A673 (cell line): ENCODE results near the gene PHF20. TPM values are rescaled to one million over a fixed set of nuclear protein-coding genes. Genes with fewer than 3 reads are reported as not detected.

ENCODE experiments used
- BruUV-seq: library from RNA; stranded (reverse); fragments of 400-500 nt; replicated peaks from 2 replicates; lab custom pipeline; 2021; lab: Mats Ljungman, UMichigan
- CTCF ChIA-PET: fragments of 300-600 bp; sonication (Branson Sonifier 250); formaldehyde crosslinking; loops from one replicate; lab custom pipeline; 2022; ENCODE audit warnings: antibody characterized with exemption; lab: Charles Lee
- POLR2A ChIA-PET: fragments of 300-600 bp; sonication (Branson Sonifier 250); formaldehyde crosslinking; loops from one replicate; lab custom pipeline; 2022; ENCODE audit warnings: antibody characterized with exemption; ENCODE audit not compliant: low non-redundant PET; lab: Charles Lee
- DNase-seq: peaks from one replicate; pipeline ENCODE4 v3.0.0-alpha.2; 2015; ENCODE audit warnings: low spot score
- H3K27ac ChIP-seq: fragments of 200-600 bp; sonication (generic); 2 replicates; pipeline ENCODE4 v1.5.1; 2016; ENCODE audit warnings: mixed run types, low read depth, mild to moderate bottlenecking, mixed read lengths, antibody characterized with exemption, low read length; ENCODE audit not compliant: poor library complexity, severe bottlenecking
- H3K27me3 ChIP-seq: fragments of 200-600 bp; sonication (generic); replicated peaks from 2 replicates; pipeline ENCODE4 v1.6.1; 2017; ENCODE audit warnings: mixed run types, low read depth, mild to moderate bottlenecking, mixed read lengths, antibody characterized with exemption, low read length; ENCODE audit not compliant: insufficient read depth, poor library complexity
- H3K36me3 ChIP-seq: fragments of 200-600 bp; sonication (generic); 2 replicates; pipeline ENCODE4 v1.6.1; 2016; ENCODE audit warnings: mixed run types, mild to moderate bottlenecking, mixed read lengths, antibody characterized with exemption, low read length; ENCODE audit not compliant: insufficient read depth, poor library complexity, severe bottlenecking
- H3K4me1 ChIP-seq: fragments of 200-600 bp; sonication (generic); 2 replicates; pipeline ENCODE4 v1.6.1; 2017; ENCODE audit warnings: mixed run types, mild to moderate bottlenecking, mixed read lengths, antibody characterized with exemption, low read length; ENCODE audit not compliant: insufficient read depth, poor library complexity, severe bottlenecking
- H3K4me3 ChIP-seq: fragments of 200-600 bp; sonication (generic); 2 replicates; pipeline ENCODE4 v1.5.1; 2016; ENCODE audit warnings: low read depth, mixed run types, mild to moderate bottlenecking, mixed read lengths, low read length; ENCODE audit not compliant: poor library complexity, severe bottlenecking
- H3K9me3 ChIP-seq: fragments of 200-600 bp; sonication (generic); 2 replicates; pipeline ENCODE4 v1.6.1; 2016; ENCODE audit warnings: mixed run types, low read depth, mild to moderate bottlenecking, mixed read lengths, antibody characterized with exemption, low read length; ENCODE audit not compliant: poor library complexity, severe bottlenecking
- CTCF ChIP-seq: fragments of 300-800, 200-600 bp; sonication (generic); conservative IDR thresholded peaks from 2 replicates; pipeline ENCODE4 v1.5.1; 2017; ENCODE audit warnings: low read depth, mild to moderate bottlenecking, antibody characterized with exemption, low read length, moderate library complexity, mixed read lengths
- EZH2 ChIP-seq: fragments of 200-600 bp; sonication (generic); IDR thresholded peaks from 2 replicates; pipeline ENCODE4 v1.6.1; 2017; ENCODE audit warnings: borderline replicate concordance, low read depth, mild to moderate bottlenecking, mixed read lengths, antibody characterized with exemption, low read length; ENCODE audit not compliant: poor library complexity, severe bottlenecking
- intact Hi-C: fragments of 100-400 bp; cut with micrococcal nuclease; formaldehyde crosslinking; loops from one replicate; pipeline ENCODE4 v1.10.0; 2022; ENCODE audit not compliant: unreplicated experiment
- total RNA-seq: library from RNA; stranded (reverse); gene quantifications from 2 replicates; pipeline ENCODE4 v1.2.3, GENCODE V29; 2021

PHF20 gene
- total RNA-seq, 1 experiment from 2014 or later, result 43.0 TPM

GRCh38 chr20:35792740-35793139, 20.9 kb downstream of the PHF20 start:
- no peak overlapping the region for H3K27ac ChIP-seq
- DNase-seq, result no peak
- CTCF ChIA-PET, result no interaction called here
- POLR2A ChIA-PET, result no interaction called here
- H3K4me3 ChIP-seq, result no peak overlapping the region
- H3K9me3 ChIP-seq, result no peaks in the 10 kb centered on the region
- H3K36me3 ChIP-seq, result no peaks in the 10 kb centered on the region
- H3K27me3 ChIP-seq, result no peaks in the 10 kb centered on the region
- intact Hi-C loops, result no loop called here
- BruUV-seq, result no TSS peak
- TF ChIP-seq EZH2 (no peak), CTCF (no peak)
- no peaks in the 10 kb centered on the region for H3K4me1 ChIP-seq

GRCh38 chr20:35796571-35796970, 24.8 kb downstream of the PHF20 start:
- POLR2A ChIA-PET, result no interaction called here
- H3K27me3 ChIP-seq, result no peaks in the 10 kb centered on the region
- no peak for TF ChIP-seq CTCF
- peaks cover 1% of the 10 kb centered on the region for H3K36me3 ChIP-seq
- no peak overlapping the region for H3K27ac ChIP-seq
- BruUV-seq, result no TSS peak
- H3K4me3 ChIP-seq, result no peak overlapping the region
- no peaks in the 10 kb centered on the region for H3K4me1 ChIP-seq
- H3K9me3 ChIP-seq, result no peaks in the 10 kb centered on the region
- DNase-seq, result no peak
- intact Hi-C loops, result no loop called here
- CTCF ChIA-PET, result no interaction called here

- CTCF ChIA-PET, result interaction anchor here (0.6 kb wide), 1 partner anchor 239 kb away, joined by 3 read pairs; no protein-coding TSS in a partner anchor
These were observed 30.1 kb downstream of the PHF20 start for GRCh38 chr20:35801865-35802264.

More at GRCh38 chr20:35801865-35802264, 30.1 kb downstream of the PHF20 start:
- Histone ChIP-seq H3K9me3 (no peaks in the 10 kb centered on the region), H3K4me1 (no peaks in the 10 kb centered on the region), H3K27ac (no peak overlapping the region), H3K36me3 (peaks cover 14% of the 10 kb centered on the region), H3K4me3 (no peak overlapping the region), H3K27me3 (no peaks in the 10 kb centered on the region)
- intact Hi-C loops, result no loop called here
- POLR2A ChIA-PET, result no interaction called here
- DNase-seq, result no peak
- BruUV-seq, result TSS peak; percentile 43
- TF ChIP-seq EZH2 (no peak), CTCF (no peak)
